CD14-positive monocyte (primary cell): Measurements from ENCODE around the gene SERTM1. TPM values are rescaled to one million over a fixed set of nuclear protein-coding genes. Genes with fewer than 3 reads are reported as not detected.
A peak's percentile ranks its signal among the peaks of the same experiment; 100 is the strongest.

Experiments
- DNase-seq, 3 donors: peaks; one replicate each; pipeline ENCODE4 v3.0.0-alpha.2; 2011 to 2022
- H2AFZ ChIP-seq: 2 replicates; pipeline ENCODE4 v1.6.0; 2012; ENCODE audit warnings: mild to moderate bottlenecking, low read depth, low read length, inconsistent platforms; ENCODE audit not compliant: insufficient read depth, poor library complexity, severe bottlenecking
- H3K27ac ChIP-seq, 2 donors: 1 replicate in 1 of 2; 2 replicates in 1 of 2; pipeline ENCODE4 v1.5.1; 2012 to 2013; ENCODE audit warnings: low read length in 2 of 2, control low read depth in 1 of 2, inconsistent platforms in 1 of 2, low read depth in 1 of 2, mild to moderate bottlenecking in 1 of 2
- H3K27me3 ChIP-seq, 2 donors: one replicate each; pipeline versions ENCODE4 v1.6.0 to v1.6.1; 2011 to 2013; ENCODE audit warnings: low read length in 2 of 2; ENCODE audit not compliant: control insufficient read depth in 2 of 2, insufficient read depth in 2 of 2
- H3K36me3 ChIP-seq, 2 donors: replicated peaks in 1 of 2; 1 replicate in 1 of 2; 2 replicates in 1 of 2; pipeline versions ENCODE4 v1.5.1 to v1.6.1; 2012 to 2013; ENCODE audit warnings: low read length in 2 of 2, control low read depth in 1 of 2, inconsistent platforms in 1 of 2, mild to moderate bottlenecking in 1 of 2; ENCODE audit not compliant: insufficient read depth in 2 of 2, control insufficient read depth in 1 of 2
- H3K4me1 ChIP-seq, 2 donors: 1 replicate in 1 of 2; 2 replicates in 1 of 2; pipeline versions ENCODE4 v1.5.1 to v1.6.1; 2012 to 2013; ENCODE audit warnings: low read length in 2 of 2, control low read depth in 1 of 2, inconsistent platforms in 1 of 2, mild to moderate bottlenecking in 1 of 2, moderate library complexity in 1 of 2; ENCODE audit not compliant: insufficient read depth in 2 of 2, control insufficient read depth in 1 of 2
- H3K4me2 ChIP-seq: replicated peaks from 2 replicates; pipeline ENCODE3; 2012; ENCODE audit warnings: low read length, moderate library complexity, mild to moderate bottlenecking; ENCODE audit not compliant: poor library complexity, severe bottlenecking; ENCODE audit errors: extremely low read depth
- H3K4me3 ChIP-seq, 3 experiments: fragments of 200-600 bp in 1 of 3; sonication (generic) in 1 of 3; replicated peaks in 1 of 3; 1 replicate in 2 of 3; 2 replicates in 1 of 3; pipeline ENCODE4 v1.5.1; 2011 to 2013; ENCODE audit warnings: low read length in 3 of 3, mild to moderate bottlenecking in 3 of 3, control low read depth in 2 of 3, low read depth in 2 of 3, inconsistent platforms in 1 of 3, moderate library complexity in 1 of 3
- H3K79me2 ChIP-seq: 2 replicates; pipeline ENCODE4 v1.6.0; 2012; ENCODE audit warnings: mild to moderate bottlenecking, control low read depth, inconsistent platforms, low read length, moderate library complexity; ENCODE audit not compliant: insufficient read depth
- H3K9ac ChIP-seq: 2 replicates; pipeline ENCODE4 v1.6.0; 2017; ENCODE audit warnings: low read length, mild to moderate bottlenecking; ENCODE audit not compliant: insufficient read depth, poor library complexity, severe bottlenecking
- H3K9me3 ChIP-seq, 2 donors: replicated peaks in 1 of 2; 1 replicate in 1 of 2; 2 replicates in 1 of 2; pipeline versions ENCODE4 v1.5.1 to v1.6.1; 2012 to 2013; ENCODE audit warnings: low read length in 2 of 2, control low read depth in 1 of 2; ENCODE audit not compliant: control insufficient read depth in 1 of 2, insufficient read depth in 1 of 2
- H4K20me1 ChIP-seq: 2 replicates; pipeline ENCODE4 v1.6.0; 2012; ENCODE audit warnings: mild to moderate bottlenecking, low read length, control low read depth, moderate library complexity; ENCODE audit not compliant: insufficient read depth
- H3K27ac Mint-ChIP-seq, 7 donors: one replicate each; pipeline ENCODE4 v1.8.0; 2020; ENCODE audit warnings: mild to moderate bottlenecking in 7 of 7, mixed read lengths in 7 of 7, moderate library complexity in 6 of 7, inconsistent platforms in 2 of 7
- H3K27me3 Mint-ChIP-seq, 3 donors: one replicate each; pipeline ENCODE4 v1.8.0; 2021 to 2022; ENCODE audit warnings: low read depth in 3 of 3, mild to moderate bottlenecking in 3 of 3, mixed read lengths in 3 of 3, moderate library complexity in 3 of 3, inconsistent platforms in 1 of 3
- H3K36me3 Mint-ChIP-seq, 2 donors: one replicate each; pipeline ENCODE4 v1.8.0; 2020; ENCODE audit warnings: mixed read lengths in 2 of 2, inconsistent platforms in 1 of 2, mild to moderate bottlenecking in 1 of 2
- H3K4me1 Mint-ChIP-seq: one replicate; pipeline ENCODE4 v1.8.0; 2020; ENCODE audit warnings: mild to moderate bottlenecking, mixed read lengths
- H3K4me3 Mint-ChIP-seq, 2 donors: one replicate each; pipeline ENCODE4 v1.8.0; 2020; ENCODE audit warnings: mild to moderate bottlenecking in 2 of 2, mixed read lengths in 2 of 2, moderate library complexity in 1 of 2
- H3K9me3 Mint-ChIP-seq, 7 donors: one replicate each; pipeline ENCODE4 v1.8.0; 2020 to 2022; ENCODE audit warnings: mixed read lengths in 7 of 7, mild to moderate bottlenecking in 6 of 7, moderate library complexity in 6 of 7, inconsistent platforms in 2 of 7
- WGBS: methylation state at CpG from one replicate; pipeline ENCODE4 v1.1.5; 2013; ENCODE audit warnings: missing lambda C conversion rate; ENCODE audit not compliant: insufficient coverage; 5-methylcytosine and 5-hydroxymethylcytosine counted together
- intact Hi-C, 2 donors: fragments of 100-400 bp; cut with micrococcal nuclease; formaldehyde crosslinking; loops; one replicate each; pipeline versions ENCODE4 v1.15.0 to v1.15.1; 2023
- polyA plus RNA-seq, 3 donors: library from polyadenylated mRNA; depleted of rRNA in 1 of 3; unstranded in 2 of 3; stranded (reverse) in 1 of 3; fragments of 300-500 nt in 2 of 3; fragments of >200 nt in 1 of 3; fragmentation: Illumina TruSeq in 2 of 3; gene quantifications; 1 replicate in 2 of 3; 2 replicates in 1 of 3; pipeline ENCODE4 v1.2.3, GENCODE V29; 2012 to 2021
- TF ChIP-seq, protein P1 (sequence below): fragments of 200-600 bp; IDR thresholded peaks from one replicate; pipeline ENCODE4 v1.8.0; 2022; ENCODE audit warnings: antibody characterized with exemption, mild to moderate bottlenecking

SERTM1 gene
- polyA plus RNA-seq, 3 donors = not detected

GRCh38 chr13:36639610-36640009 is 34.2 kb upstream of the SERTM1 start:
- intact Hi-C loops = no loop called here
- H3K79me2 ChIP-seq = no peaks in the 10 kb centered on the region
- no peak overlapping the region for H3K27ac Mint-ChIP-seq
- no peaks in the 10 kb centered on the region for H3K36me3 Mint-ChIP-seq
- H3K4me1 Mint-ChIP-seq = no peaks in the 10 kb centered on the region
- H3K4me2 ChIP-seq = no peak overlapping the region
- peak overlapping the region; percentile 24 for H2AFZ ChIP-seq
- H3K9ac ChIP-seq = no peak overlapping the region
- DNase-seq = no peak
- H3K27ac ChIP-seq = no peak overlapping the region
- no peaks in the 10 kb centered on the region for H3K4me1 ChIP-seq
- no peaks in the 10 kb centered on the region for H3K9me3 ChIP-seq
- H3K27me3 Mint-ChIP-seq = peaks cover 0 to 2% (median 1%) of the 10 kb centered on the region in 3 donors
- H3K36me3 ChIP-seq = no peaks in the 10 kb centered on the region
- TF ChIP-seq, protein P1, sequence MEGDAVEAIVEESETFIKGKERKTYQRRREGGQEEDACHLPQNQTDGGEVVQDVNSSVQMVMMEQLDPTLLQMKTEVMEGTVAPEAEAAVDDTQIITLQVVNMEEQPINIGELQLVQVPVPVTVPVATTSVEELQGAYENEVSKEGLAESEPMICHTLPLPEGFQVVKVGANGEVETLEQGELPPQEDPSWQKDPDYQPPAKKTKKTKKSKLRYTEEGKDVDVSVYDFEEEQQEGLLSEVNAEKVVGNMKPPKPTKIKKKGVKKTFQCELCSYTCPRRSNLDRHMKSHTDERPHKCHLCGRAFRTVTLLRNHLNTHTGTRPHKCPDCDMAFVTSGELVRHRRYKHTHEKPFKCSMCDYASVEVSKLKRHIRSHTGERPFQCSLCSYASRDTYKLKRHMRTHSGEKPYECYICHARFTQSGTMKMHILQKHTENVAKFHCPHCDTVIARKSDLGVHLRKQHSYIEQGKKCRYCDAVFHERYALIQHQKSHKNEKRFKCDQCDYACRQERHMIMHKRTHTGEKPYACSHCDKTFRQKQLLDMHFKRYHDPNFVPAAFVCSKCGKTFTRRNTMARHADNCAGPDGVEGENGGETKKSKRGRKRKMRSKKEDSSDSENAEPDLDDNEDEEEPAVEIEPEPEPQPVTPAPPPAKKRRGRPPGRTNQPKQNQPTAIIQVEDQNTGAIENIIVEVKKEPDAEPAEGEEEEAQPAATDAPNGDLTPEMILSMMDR = no peak
- no peaks in the 10 kb centered on the region for H3K27me3 ChIP-seq
- peaks cover 0 to 9% (median 4%) of the 10 kb centered on the region in 7 donors for H3K9me3 Mint-ChIP-seq
- no peak overlapping the region for H3K4me3 ChIP-seq
- WGBS = no CpG with 5 or more reads among the region's 1 CpG
- H4K20me1 ChIP-seq = no peaks in the 10 kb centered on the region
- no peak overlapping the region for H3K4me3 Mint-ChIP-seq

GRCh38 chr13:36650611-36651010 is 23.2 kb upstream of the SERTM1 start:
- no peak overlapping the region for H2AFZ ChIP-seq
- Mint-ChIP-seq H3K9me3 (peaks cover 0 to 3% (median 0%) of the 10 kb centered on the region in 7 donors), H3K27ac (no peak overlapping the region), H3K27me3 (peaks cover 0 to 1% (median 0%) of the 10 kb centered on the region in 3 donors), H3K4me1 (peaks cover 2% of the 10 kb centered on the region), H3K36me3 (no peaks in the 10 kb centered on the region), H3K4me3 (no peak overlapping the region)
- no peaks in the 10 kb centered on the region for H3K79me2 ChIP-seq
- no peak overlapping the region for H3K4me2 ChIP-seq
- TF ChIP-seq, protein P1 = no peak
- no peaks in the 10 kb centered on the region for H3K4me1 ChIP-seq
- H3K27me3 ChIP-seq = no peaks in the 10 kb centered on the region
- no peaks in the 10 kb centered on the region for H3K9me3 ChIP-seq
- H3K27ac ChIP-seq = no peak overlapping the region
- H3K36me3 ChIP-seq = no peaks in the 10 kb centered on the region
- no peaks in the 10 kb centered on the region for H4K20me1 ChIP-seq
- no CpG with 5 or more reads among the region's 1 CpG for WGBS
- no peak overlapping the region for H3K9ac ChIP-seq
- intact Hi-C loops = no loop called here
- no peak for DNase-seq
- no peak overlapping the region for H3K4me3 ChIP-seq
